Spleen (tissue), 11 donors: ENCODE data around the gene SSTR3. TPM values are rescaled to one million over a fixed set of nuclear protein-coding genes. Genes with fewer than 3 reads are reported as not detected.

Source experiments
- DNase-seq: peaks from one replicate; pipeline ENCODE4 v3.0.0-alpha.2; 2020
- H3K27ac ChIP-seq, 8 donors: fragments of 200-600 bp; sonication (generic) in 7 of 8; 1 replicate in 4 of 8; 2 replicates in 4 of 8; pipeline versions ENCODE4 v1.5.0 to v1.8.0; 2016 to 2021; ENCODE audit warnings: inconsistent platforms in 4 of 8, mild to moderate bottlenecking in 4 of 8, moderate library complexity in 1 of 8
- H3K27me3 ChIP-seq, 7 donors: fragments of 200-600 bp; sonication (generic) in 6 of 7; replicated peaks in 1 of 7; 1 replicate in 4 of 7; 2 replicates in 3 of 7; pipeline versions ENCODE4 v1.5.0 to v1.8.0; 2016 to 2021; ENCODE audit warnings: inconsistent platforms in 3 of 7, mild to moderate bottlenecking in 1 of 7
- H3K36me3 ChIP-seq, 6 donors: fragments of 200-600 bp; sonication (generic) in 5 of 6; 1 replicate in 4 of 6; 2 replicates in 2 of 6; pipeline versions ENCODE4 v1.5.0 to v1.8.0; 2016 to 2021; ENCODE audit warnings: inconsistent platforms in 2 of 6
- H3K4me1 ChIP-seq, 6 donors: fragments of 200-600 bp; sonication (generic) in 5 of 6; 1 replicate in 3 of 6; 2 replicates in 3 of 6; pipeline versions ENCODE4 v1.5.0 to v1.8.0; 2016 to 2021; ENCODE audit warnings: inconsistent platforms in 3 of 6
- H3K4me3 ChIP-seq, 8 donors: fragments of 200-600 bp; sonication (generic) in 7 of 8; 1 replicate in 4 of 8; 2 replicates in 4 of 8; pipeline versions ENCODE4 v1.5.0 to v1.8.0; 2016 to 2021; ENCODE audit warnings: inconsistent platforms in 4 of 8, mild to moderate bottlenecking in 4 of 8, moderate library complexity in 2 of 8
- H3K9me3 ChIP-seq, 8 donors: fragments of 200-600 bp; sonication (generic) in 7 of 8; 1 replicate in 4 of 8; 2 replicates in 4 of 8; pipeline versions ENCODE4 v1.5.0 to v1.8.0; 2016 to 2021; ENCODE audit warnings: inconsistent platforms in 4 of 8
- POLR2A ChIP-seq, 3 donors: fragments of 450-650 bp; IDR thresholded peaks; one replicate each; pipeline ENCODE4 v1.5.1; 2017; ENCODE audit warnings: antibody characterized with exemption in 3 of 3, mild to moderate bottlenecking in 1 of 3
- POLR2AphosphoS5 ChIP-seq, 3 donors: sonication (generic); formaldehyde crosslinking; IDR thresholded peaks; one replicate each; pipeline ENCODE4 v1.5.1; 2017; ENCODE audit warnings: antibody characterized with exemption in 3 of 3
- WGBS, 5 donors: extraction: QIAGEN DNeasy Blood & Tissue Kit in 3 of 5; methylation state at CpG; one replicate each; pipeline versions ENCODE4 v1.1.5 to v1.1.7; 2013 to 2018; 5-methylcytosine and 5-hydroxymethylcytosine counted together
- intact Hi-C: fragments of 100-400 bp; cut with DNase I; formaldehyde crosslinking; loops from one replicate; pipeline ENCODE4 v1.15.0; 2023; ENCODE audit warnings: low total_unique reads
- polyA plus RNA-seq, 3 donors: library from polyadenylated mRNA; stranded (reverse); fragments of 200-250 nt; gene quantifications; one replicate each; pipeline ENCODE4 v1.2.1, GENCODE V29; 2013
- total RNA-seq, 7 donors: library from RNA; depleted of rRNA in 3 of 7; stranded (reverse); fragments of >200 nt in 3 of 7; fragmentation: NEBNext Ultra II Directional in 4 of 7; extraction: Animal tissue kit (Norgen Biotek cat#: 25700) in 4 of 7; gene quantifications; one replicate each; pipeline versions ENCODE4 v1.1.0 to v1.2.1, GENCODE V29; 2016 to 2021
- TF ChIP-seq, protein P1 (sequence below), 11 experiments: fragments of 200-600 bp in 7 of 11; fragments of 450-650 bp in 4 of 11; sonication (generic) in 4 of 11; IDR thresholded peaks in 8 of 11; conservative IDR thresholded peaks in 3 of 11; 1 replicate in 7 of 11; 2 replicates in 4 of 11; pipeline versions ENCODE4 v1.4.0 to v1.8.0; 2016 to 2021; ENCODE audit warnings: antibody characterized with exemption in 11 of 11, inconsistent platforms in 4 of 11, mild to moderate bottlenecking in 1 of 11
- donor health status: healthy with polysubstance abuse.
- donor health status: DM: no; HTN: no; CAD: no; lungs with moderate emphysema.
- donor health status: DM: no; HTN: no; CAD: no.
- donor health status: Bipolar disorder and iron deficiency.
- donor health status: healthy.
- donor health status: DM: no; HTN: no; CAD: no.
- donor health status: DM: yes; HTN: yes; CAD: no.

SSTR3 gene
- total and polyA plus RNA-seq, 10 donors = 0.56 to 2.0 (median 1.1) TPM

- intact Hi-C loops = no loop called here
- peak; percentile 82 for DNase-seq
- Histone ChIP-seq H3K4me3 (peak overlapping the region in 1 of 8 donors; percentile 17), H3K4me1 (peaks cover 13 to 81% (median 59%) of the 10 kb centered on the region in 6 donors), H3K27ac (peak overlapping the region; percentile 9 to 87 (median 74)), H3K36me3 (no peaks in the 10 kb centered on the region), H3K9me3 (peaks cover 0 to 7% (median 6%) of the 10 kb centered on the region in 8 donors), H3K27me3 (no peaks in the 10 kb centered on the region)
- 52 to 74% (median 62%) methylated on average over 8 to 11 of the region's 11 CpGs for WGBS, 5 donors
- no peak for TF ChIP-seq POLR2AphosphoS5 (IDR thresholded peaks at IDR 0.05)
- TF ChIP-seq, protein P1, sequence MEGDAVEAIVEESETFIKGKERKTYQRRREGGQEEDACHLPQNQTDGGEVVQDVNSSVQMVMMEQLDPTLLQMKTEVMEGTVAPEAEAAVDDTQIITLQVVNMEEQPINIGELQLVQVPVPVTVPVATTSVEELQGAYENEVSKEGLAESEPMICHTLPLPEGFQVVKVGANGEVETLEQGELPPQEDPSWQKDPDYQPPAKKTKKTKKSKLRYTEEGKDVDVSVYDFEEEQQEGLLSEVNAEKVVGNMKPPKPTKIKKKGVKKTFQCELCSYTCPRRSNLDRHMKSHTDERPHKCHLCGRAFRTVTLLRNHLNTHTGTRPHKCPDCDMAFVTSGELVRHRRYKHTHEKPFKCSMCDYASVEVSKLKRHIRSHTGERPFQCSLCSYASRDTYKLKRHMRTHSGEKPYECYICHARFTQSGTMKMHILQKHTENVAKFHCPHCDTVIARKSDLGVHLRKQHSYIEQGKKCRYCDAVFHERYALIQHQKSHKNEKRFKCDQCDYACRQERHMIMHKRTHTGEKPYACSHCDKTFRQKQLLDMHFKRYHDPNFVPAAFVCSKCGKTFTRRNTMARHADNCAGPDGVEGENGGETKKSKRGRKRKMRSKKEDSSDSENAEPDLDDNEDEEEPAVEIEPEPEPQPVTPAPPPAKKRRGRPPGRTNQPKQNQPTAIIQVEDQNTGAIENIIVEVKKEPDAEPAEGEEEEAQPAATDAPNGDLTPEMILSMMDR (IDR thresholded peaks at IDR 0.05 in 8 of 11, conservative IDR thresholded peaks at IDR 0.05 in 3 of 11) = peak in 8 of 11 experiments; percentile 14 to 53 (median 32)
These were observed 49.8 kb downstream of the SSTR3 start for GRCh38 chr22:37162221-37163095.

GRCh38 chr22:37161443-37161842 lies 50.8 kb downstream of the SSTR3 start:
- Histone ChIP-seq H3K4me1 (peaks cover 5 to 70% (median 49%) of the 10 kb centered on the region in 6 donors), H3K36me3 (no peaks in the 10 kb centered on the region), H3K4me3 (no peak overlapping the region), H3K27me3 (no peaks in the 10 kb centered on the region), H3K27ac (peak overlapping the region in 6 of 8 donors; percentile 62 to 87 (median 78)), H3K9me3 (peaks cover 0 to 7% (median 6%) of the 10 kb centered on the region in 8 donors)
- intact Hi-C loops = no loop called here
- TF ChIP-seq, protein P1 (IDR thresholded peaks at IDR 0.05 in 8 of 11, conservative IDR thresholded peaks at IDR 0.05 in 3 of 11) = no peak
- TF ChIP-seq POLR2AphosphoS5 (IDR thresholded peaks at IDR 0.05) = no peak
- no peak for TF ChIP-seq POLR2A (IDR thresholded peaks at IDR 0.05)
- 86 to 100% (median 94%) methylated on average over 1 to 2 of the region's 2 CpGs for WGBS, 5 donors
- peak; percentile 44 for DNase-seq

DNA sequence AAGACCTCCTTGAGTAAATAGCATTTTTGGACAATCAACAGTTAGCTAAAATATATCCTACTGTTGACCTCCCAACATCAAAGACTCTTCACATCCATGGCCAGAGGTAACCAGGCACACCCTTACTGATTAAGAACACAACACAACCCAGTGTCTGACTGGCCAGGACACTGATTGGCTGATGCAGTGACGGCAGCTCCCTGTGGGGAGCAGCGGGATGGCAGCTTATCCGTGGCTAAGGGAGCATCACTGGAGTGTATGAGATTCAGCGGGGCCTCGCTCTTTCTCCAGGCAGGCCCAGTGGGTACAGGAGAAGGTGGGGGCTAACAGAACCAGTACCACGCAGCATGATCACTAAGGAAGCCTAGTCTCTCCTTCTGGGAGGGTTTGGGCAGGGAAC lies 52.2 kb downstream of the SSTR3 start:
- TF ChIP-seq, protein P1 (IDR thresholded peaks at IDR 0.05 in 8 of 11, conservative IDR thresholded peaks at IDR 0.05 in 3 of 11) = no peak
- TF ChIP-seq POLR2AphosphoS5 (IDR thresholded peaks at IDR 0.05) = no peak
- no peak for TF ChIP-seq POLR2A (IDR thresholded peaks at IDR 0.05)
- Histone ChIP-seq H3K4me1 (peaks cover 0 to 56% (median 35%) of the 10 kb centered on the region in 6 donors), H3K27me3 (no peaks in the 10 kb centered on the region), H3K36me3 (no peaks in the 10 kb centered on the region), H3K27ac (peak overlapping the region in 3 of 8 donors; percentile 41 to 63 (median 50)), H3K9me3 (peaks cover 0 to 7% (median 6%) of the 10 kb centered on the region in 8 donors), H3K4me3 (no peak overlapping the region)
- 78 to 96% (median 85%) methylated on average over 4 to 6 of the region's 6 CpGs for WGBS, 5 donors
- intact Hi-C loops = no loop called here
- peak; percentile 47 for DNase-seq

- H3K9me3 ChIP-seq = peaks cover 0 to 7% (median 6%) of the 10 kb centered on the region in 8 donors
- no peaks in the 10 kb centered on the region for H3K27me3 ChIP-seq
- H3K4me3 ChIP-seq = no peak overlapping the region
- H3K27ac ChIP-seq = peak overlapping the region in 4 of 8 donors; percentile 0 to 63 (median 50)
- TF ChIP-seq, protein P1 (IDR thresholded peaks at IDR 0.05 in 8 of 11, conservative IDR thresholded peaks at IDR 0.05 in 3 of 11) = no peak
- TF ChIP-seq POLR2A (IDR thresholded peaks at IDR 0.05) = no peak
- no peak for TF ChIP-seq POLR2AphosphoS5 (IDR thresholded peaks at IDR 0.05)
- WGBS, 5 donors = 73 to 80% (median 73%) methylated on average over 5 of the region's 5 CpGs
- peaks cover 0 to 45% (median 26%) of the 10 kb centered on the region in 6 donors for H3K4me1 ChIP-seq
- no peak for DNase-seq
- intact Hi-C loops = no loop called here
- H3K36me3 ChIP-seq = no peaks in the 10 kb centered on the region
These were observed 53.4 kb downstream of the SSTR3 start for GRCh38 chr22:37158963-37159290.
